Suprapubic skin (tissue), 4 donors: ENCODE results near the gene HIF1A.
"Not testable (repeated sequence)": the region's sequence is repeated elsewhere in the genome, so short reads cannot be mapped to it uniquely, and the experiment has no call there.

ENCODE experiments used
- CTCF ChIP-seq, 2 donors: fragments of 200-600 bp in 1 of 2; fragments of 450-650 bp in 1 of 2; sonication (generic) in 1 of 2; IDR thresholded peaks; one replicate each; pipeline ENCODE4 v1.5.1; 2016 to 2019; ENCODE audit warnings: antibody characterized with exemption in 2 of 2, mild to moderate bottlenecking in 1 of 2, moderate library complexity in 1 of 2
- POLR2A ChIP-seq, 2 donors: fragments of 450-650 bp; IDR thresholded peaks; one replicate each; pipeline ENCODE4 v1.6.1; 2017; ENCODE audit warnings: antibody characterized with exemption in 2 of 2, mild to moderate bottlenecking in 2 of 2, moderate library complexity in 2 of 2
- POLR2AphosphoS5 ChIP-seq, 3 donors: sonication (generic); formaldehyde crosslinking; IDR thresholded peaks; one replicate each; pipeline ENCODE4 v1.6.1; 2017; ENCODE audit warnings: antibody characterized with exemption in 3 of 3

- not testable (repeated sequence) for TF ChIP-seq CTCF, POLR2AphosphoS5, POLR2A (IDR thresholded peaks at IDR 0.05)
Observed at GRCh38 chr14:61708693-61709092, 13.4 kb downstream of the HIF1A start.
